GM23338 (cell line): ENCODE data around the gene MEGF6. TPM values are rescaled to one million over a fixed set of nuclear protein-coding genes. Genes with fewer than 3 reads are reported as not detected.
"Not testable (repeated sequence)": the region's sequence is repeated elsewhere in the genome, so short reads cannot be mapped to it uniquely, and the experiment has no call there.

ENCODE experiments used
- ATAC-seq: fragments of 200-7000 bp; cut with Tn5 transposase; 3 replicates; pipeline ENCODE4 v1.9.1; 2020
- DNase-seq: peaks from one replicate; pipeline ENCODE4 v3.0.0-alpha.2; 2015; ENCODE audit warnings: low spot score
- H2AFZ ChIP-seq: fragments of 200-600 bp; sonication (generic); 2 replicates; pipeline ENCODE4 v1.8.0; 2016; ENCODE audit warnings: antibody characterized with exemption, mild to moderate bottlenecking, moderate library complexity
- H3F3A ChIP-seq: fragments of 200-600 bp; sonication (generic); replicated peaks from 2 replicates; pipeline ENCODE4 v1.8.0; 2017; ENCODE audit warnings: antibody characterized with exemption, mixed run types, low read depth
- H3K27ac ChIP-seq: fragments of 200-600 bp; sonication (generic); 2 replicates; pipeline ENCODE4 v1.6.1; 2016; ENCODE audit warnings: low read depth
- H3K27me3 ChIP-seq: fragments of 200-600 bp; sonication (generic); 2 replicates; pipeline ENCODE4 v1.8.0; 2016; ENCODE audit warnings: mild to moderate bottlenecking, mixed run types, moderate library complexity; ENCODE audit not compliant: insufficient read depth
- H3K36me3 ChIP-seq: fragments of 200-600 bp; sonication (generic); 2 replicates; pipeline ENCODE4 v1.8.0; 2016; ENCODE audit warnings: mild to moderate bottlenecking; ENCODE audit not compliant: insufficient read depth
- H3K4me1 ChIP-seq: fragments of 200-600 bp; sonication (generic); 2 replicates; pipeline ENCODE4 v1.8.0; 2016; ENCODE audit warnings: mild to moderate bottlenecking, moderate library complexity; ENCODE audit not compliant: insufficient read depth
- H3K4me2 ChIP-seq: fragments of 200-600 bp; sonication (generic); 2 replicates; pipeline ENCODE4 v1.7.1; 2017; ENCODE audit warnings: mixed run types
- H3K4me3 ChIP-seq: fragments of 200-600 bp; sonication (generic); 2 replicates; pipeline ENCODE4 v1.6.1; 2016; ENCODE audit warnings: mixed run types
- H3K79me2 ChIP-seq: fragments of 200-600 bp; sonication (generic); replicated peaks from 2 replicates; pipeline ENCODE4 v1.8.0; 2017; ENCODE audit warnings: mild to moderate bottlenecking; ENCODE audit not compliant: insufficient read depth
- H3K9me2 ChIP-seq: fragments of 200-600 bp; sonication (generic); 2 replicates; pipeline ENCODE4 v1.8.0; 2017; ENCODE audit not compliant: insufficient read depth
- H4K20me1 ChIP-seq: fragments of 200-600 bp; sonication (generic); replicated peaks from 2 replicates; pipeline ENCODE4 v1.8.0; 2017; ENCODE audit warnings: mild to moderate bottlenecking; ENCODE audit not compliant: insufficient read depth
- H3K27ac Mint-ChIP-seq: 2 replicates; pipeline ENCODE4 v1.8.0; 2020; ENCODE audit warnings: inconsistent platforms, mild to moderate bottlenecking, moderate library complexity, mixed read lengths
- H3K27me3 Mint-ChIP-seq: 3 replicates; pipeline ENCODE4 v1.8.0; 2022; ENCODE audit warnings: low read depth, mild to moderate bottlenecking, moderate library complexity, mixed read lengths, inconsistent platforms; ENCODE audit not compliant: insufficient read depth, poor library complexity
- H3K36me3 Mint-ChIP-seq: 3 replicates; pipeline ENCODE4 v1.8.0; 2021; ENCODE audit warnings: low read depth, mild to moderate bottlenecking, inconsistent platforms, moderate library complexity, mixed read lengths
- H3K4me1 Mint-ChIP-seq: 3 replicates; pipeline ENCODE4 v1.8.0; 2020; ENCODE audit warnings: mild to moderate bottlenecking, inconsistent platforms, mixed read lengths
- H3K4me3 Mint-ChIP-seq: 3 replicates; pipeline ENCODE4 v1.8.0; 2021; ENCODE audit warnings: moderate library complexity, mild to moderate bottlenecking, inconsistent platforms, mixed read lengths
- H3K9me3 Mint-ChIP-seq: 3 replicates; pipeline ENCODE4 v1.8.0; 2020; ENCODE audit warnings: moderate library complexity, mild to moderate bottlenecking, inconsistent platforms, mixed read lengths
- EZH2 ChIP-seq: fragments of 200-600 bp; sonication (generic); IDR thresholded peaks from one replicate; pipeline ENCODE4 v1.8.0; 2017; ENCODE audit warnings: antibody characterized with exemption, mild to moderate bottlenecking, low read depth; ENCODE audit not compliant: unreplicated experiment
- JUNB ChIP-seq: IDR thresholded peaks from one replicate; pipeline ENCODE4 v1.6.1; 2016; ENCODE audit warnings: antibody characterized with exemption; ENCODE audit not compliant: unreplicated experiment
- STAT1 ChIP-seq: IDR thresholded peaks from one replicate; pipeline ENCODE4 v1.6.1; 2016; ENCODE audit warnings: antibody characterized with exemption; ENCODE audit not compliant: unreplicated experiment
- ZNF114 ChIP-seq: fragments of 250-450 bp; sonication (Bioruptor Pico); IDR thresholded peaks from 2 replicates; pipeline ENCODE4 v1.5.0; 2020; ENCODE audit warnings: mild to moderate bottlenecking, moderate library complexity
- ZNF331 ChIP-seq: fragments of 250-450 bp; sonication (Bioruptor Pico); IDR thresholded peaks from 2 replicates; pipeline ENCODE4 v1.5.0; 2020; ENCODE audit warnings: low read depth, mild to moderate bottlenecking, moderate library complexity
- polyA plus RNA-seq: library from polyadenylated mRNA; unstranded; fragments of >200 nt; fragmentation: Nextera tagmentation; extraction: Ambion mirVana; gene quantifications from 2 replicates; pipeline ENCODE4 v1.2.1, GENCODE V29; 2016
- total RNA-seq: library from RNA; depleted of rRNA; stranded (reverse); fragments of >200 nt; shearing (Covaris generic); gene quantifications from 2 replicates; pipeline ENCODE4 v1.2.3, GENCODE V29; 2014
- TF ChIP-seq, protein P1 (sequence below), 2 experiments: fragments of 200-600 bp in 1 of 2; sonication (generic) in 1 of 2; conservative IDR thresholded peaks; 2 replicates each; pipeline versions ENCODE4 v1.5.1 to v1.6.1; 2016 to 2017; ENCODE audit warnings: antibody characterized with exemption in 2 of 2, low read depth in 2 of 2, mild to moderate bottlenecking in 2 of 2, moderate library complexity in 1 of 2
- TF ChIP-seq, protein P2 (sequence below): IDR thresholded peaks from 2 replicates; pipeline ENCODE4 v1.6.1; 2016; ENCODE audit warnings: antibody characterized with exemption
- TF ChIP-seq, protein P3 (sequence below): IDR thresholded peaks from one replicate; pipeline ENCODE4 v1.6.1; 2018; ENCODE audit warnings: antibody characterized with exemption; ENCODE audit not compliant: unreplicated experiment

MEGF6 gene
- total and polyA plus RNA-seq, 2 experiments from 2014 or later: 4.0 to 21.4 TPM

DNA sequence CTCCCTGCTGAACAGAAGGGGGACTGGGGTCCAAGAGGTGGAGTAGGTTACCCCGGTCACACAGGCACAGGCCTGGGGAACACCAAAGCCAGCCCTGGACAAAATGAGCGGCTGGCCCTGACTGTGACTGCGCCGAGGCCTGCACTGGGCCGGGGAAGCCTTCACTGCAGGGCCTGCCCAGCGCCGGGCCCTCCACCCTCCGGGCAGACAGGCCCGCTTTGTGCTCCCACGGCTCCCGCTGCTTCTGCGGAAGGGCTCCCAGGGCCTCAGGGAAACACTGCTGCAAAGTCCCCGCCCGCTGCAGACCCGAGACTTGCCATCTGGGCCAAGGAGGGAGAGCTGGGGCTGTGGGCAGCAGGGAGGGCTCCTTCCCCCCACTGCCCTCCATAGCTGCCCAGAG, 35.3 kb downstream of the MEGF6 start:
- H3K4me1 ChIP-seq: no peaks in the 10 kb centered on the region
- H3K4me3 ChIP-seq: no peak overlapping the region
- Mint-ChIP-seq H3K4me1 (no peaks in the 10 kb centered on the region), H3K27me3 (no peaks in the 10 kb centered on the region), H3K36me3 (peaks cover 5% of the 10 kb centered on the region), H3K27ac (no peak overlapping the region), H3K4me3 (no peak overlapping the region), H3K9me3 (no peaks in the 10 kb centered on the region)
- H3K27me3 ChIP-seq: no peaks in the 10 kb centered on the region
- H2AFZ ChIP-seq: no peak overlapping the region
- no peaks in the 10 kb centered on the region for H4K20me1 ChIP-seq
- no peaks in the 10 kb centered on the region for H3K79me2 ChIP-seq
- H3K36me3 ChIP-seq: no peaks in the 10 kb centered on the region
- H3F3A ChIP-seq: no peaks in the 10 kb centered on the region
- H3K27ac ChIP-seq: no peak overlapping the region
- no peaks in the 10 kb centered on the region for H3K9me2 ChIP-seq
- no peak overlapping the region for H3K4me2 ChIP-seq
- peak; percentile 25; the same call in 2 of the 3 replicates for ATAC-seq
- TF ChIP-seq ZNF331 (CRISPR knock-in tag) (no peak), EZH2 (no peak)
- TF ChIP-seq, protein P1, sequence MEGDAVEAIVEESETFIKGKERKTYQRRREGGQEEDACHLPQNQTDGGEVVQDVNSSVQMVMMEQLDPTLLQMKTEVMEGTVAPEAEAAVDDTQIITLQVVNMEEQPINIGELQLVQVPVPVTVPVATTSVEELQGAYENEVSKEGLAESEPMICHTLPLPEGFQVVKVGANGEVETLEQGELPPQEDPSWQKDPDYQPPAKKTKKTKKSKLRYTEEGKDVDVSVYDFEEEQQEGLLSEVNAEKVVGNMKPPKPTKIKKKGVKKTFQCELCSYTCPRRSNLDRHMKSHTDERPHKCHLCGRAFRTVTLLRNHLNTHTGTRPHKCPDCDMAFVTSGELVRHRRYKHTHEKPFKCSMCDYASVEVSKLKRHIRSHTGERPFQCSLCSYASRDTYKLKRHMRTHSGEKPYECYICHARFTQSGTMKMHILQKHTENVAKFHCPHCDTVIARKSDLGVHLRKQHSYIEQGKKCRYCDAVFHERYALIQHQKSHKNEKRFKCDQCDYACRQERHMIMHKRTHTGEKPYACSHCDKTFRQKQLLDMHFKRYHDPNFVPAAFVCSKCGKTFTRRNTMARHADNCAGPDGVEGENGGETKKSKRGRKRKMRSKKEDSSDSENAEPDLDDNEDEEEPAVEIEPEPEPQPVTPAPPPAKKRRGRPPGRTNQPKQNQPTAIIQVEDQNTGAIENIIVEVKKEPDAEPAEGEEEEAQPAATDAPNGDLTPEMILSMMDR (conservative IDR thresholded peaks at IDR 0.05; ENCODE audit: low read depth in 2 of 2): no peak
- TF ChIP-seq, protein P2, sequence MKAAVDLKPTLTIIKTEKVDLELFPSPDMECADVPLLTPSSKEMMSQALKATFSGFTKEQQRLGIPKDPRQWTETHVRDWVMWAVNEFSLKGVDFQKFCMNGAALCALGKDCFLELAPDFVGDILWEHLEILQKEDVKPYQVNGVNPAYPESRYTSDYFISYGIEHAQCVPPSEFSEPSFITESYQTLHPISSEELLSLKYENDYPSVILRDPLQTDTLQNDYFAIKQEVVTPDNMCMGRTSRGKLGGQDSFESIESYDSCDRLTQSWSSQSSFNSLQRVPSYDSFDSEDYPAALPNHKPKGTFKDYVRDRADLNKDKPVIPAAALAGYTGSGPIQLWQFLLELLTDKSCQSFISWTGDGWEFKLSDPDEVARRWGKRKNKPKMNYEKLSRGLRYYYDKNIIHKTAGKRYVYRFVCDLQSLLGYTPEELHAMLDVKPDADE: no peak
- DNase-seq: no peak

DNA sequence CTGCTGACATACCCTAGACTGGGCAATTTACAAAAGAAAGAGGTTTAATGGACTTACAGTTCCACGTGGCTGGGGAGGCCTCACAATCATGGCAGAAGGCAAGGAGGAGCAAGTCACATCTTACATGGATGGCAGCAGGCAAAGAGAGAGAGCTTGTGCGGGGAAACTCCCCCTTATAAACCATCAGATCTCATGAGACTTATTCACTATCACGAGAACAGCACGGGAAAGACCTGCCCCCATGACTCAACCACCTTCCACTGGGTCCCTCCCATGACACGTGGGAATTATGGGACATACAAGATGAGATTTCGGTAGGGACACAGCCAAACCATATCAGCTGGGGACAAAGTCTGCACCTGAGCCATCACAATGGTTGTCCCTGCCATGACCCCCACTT, 35.8 kb downstream of the MEGF6 start:
- not testable (repeated sequence) for H3K27ac Mint-ChIP-seq, H3K4me1 Mint-ChIP-seq, H3K9me2 ChIP-seq, H3K27me3 Mint-ChIP-seq, H3K9me3 Mint-ChIP-seq, H3K4me3 ChIP-seq, H3K36me3 Mint-ChIP-seq, H3K4me2 ChIP-seq, H3K4me3 Mint-ChIP-seq, H3K36me3 ChIP-seq, ATAC-seq, H3F3A ChIP-seq, H3K27ac ChIP-seq, H3K79me2 ChIP-seq, DNase-seq, H3K27me3 ChIP-seq, H3K4me1 ChIP-seq, H4K20me1 ChIP-seq, H2AFZ ChIP-seq

DNA sequence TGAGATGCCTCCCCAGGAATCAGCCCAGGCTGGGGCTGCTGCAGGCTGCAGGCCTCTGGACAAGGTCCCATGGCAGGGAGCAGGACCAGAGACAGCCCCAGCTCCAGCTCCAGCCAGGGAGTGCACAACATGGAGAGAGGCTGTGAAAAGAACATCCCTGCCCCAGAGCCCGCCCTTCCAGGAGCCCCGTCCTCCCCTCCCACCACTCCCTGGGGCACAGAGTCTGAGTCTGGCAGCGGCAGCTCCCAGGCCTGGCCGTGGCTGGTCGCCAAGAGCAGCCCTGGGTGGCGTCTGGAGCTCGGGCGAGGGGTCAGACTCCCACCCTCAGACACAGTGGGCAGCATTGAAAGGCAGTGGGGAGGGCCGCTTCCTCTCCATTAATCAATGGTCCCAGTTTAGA, 37.8 kb downstream of the MEGF6 start:
- Histone ChIP-seq H3K27ac (no peak overlapping the region), H4K20me1 (no peaks in the 10 kb centered on the region), H3K36me3 (no peaks in the 10 kb centered on the region), H3K4me3 (no peak overlapping the region), H3K4me1 (no peaks in the 10 kb centered on the region), H3K79me2 (no peaks in the 10 kb centered on the region), H3F3A (no peaks in the 10 kb centered on the region), H3K27me3 (no peaks in the 10 kb centered on the region), H2AFZ (no peak overlapping the region), H3K4me2 (no peak overlapping the region), H3K9me2 (no peaks in the 10 kb centered on the region)
- ATAC-seq (no peak), DNase-seq (no peak)
- Mint-ChIP-seq H3K36me3 (peaks cover 5% of the 10 kb centered on the region), H3K4me3 (no peak overlapping the region), H3K9me3 (no peaks in the 10 kb centered on the region), H3K27me3 (no peaks in the 10 kb centered on the region), H3K4me1 (no peaks in the 10 kb centered on the region), H3K27ac (no peak overlapping the region)
- TF ChIP-seq STAT1 (no peak), JUNB (no peak), ZNF114 (CRISPR knock-in tag) (no peak), ZNF331 (CRISPR knock-in tag) (no peak)
- TF ChIP-seq, protein P3, sequence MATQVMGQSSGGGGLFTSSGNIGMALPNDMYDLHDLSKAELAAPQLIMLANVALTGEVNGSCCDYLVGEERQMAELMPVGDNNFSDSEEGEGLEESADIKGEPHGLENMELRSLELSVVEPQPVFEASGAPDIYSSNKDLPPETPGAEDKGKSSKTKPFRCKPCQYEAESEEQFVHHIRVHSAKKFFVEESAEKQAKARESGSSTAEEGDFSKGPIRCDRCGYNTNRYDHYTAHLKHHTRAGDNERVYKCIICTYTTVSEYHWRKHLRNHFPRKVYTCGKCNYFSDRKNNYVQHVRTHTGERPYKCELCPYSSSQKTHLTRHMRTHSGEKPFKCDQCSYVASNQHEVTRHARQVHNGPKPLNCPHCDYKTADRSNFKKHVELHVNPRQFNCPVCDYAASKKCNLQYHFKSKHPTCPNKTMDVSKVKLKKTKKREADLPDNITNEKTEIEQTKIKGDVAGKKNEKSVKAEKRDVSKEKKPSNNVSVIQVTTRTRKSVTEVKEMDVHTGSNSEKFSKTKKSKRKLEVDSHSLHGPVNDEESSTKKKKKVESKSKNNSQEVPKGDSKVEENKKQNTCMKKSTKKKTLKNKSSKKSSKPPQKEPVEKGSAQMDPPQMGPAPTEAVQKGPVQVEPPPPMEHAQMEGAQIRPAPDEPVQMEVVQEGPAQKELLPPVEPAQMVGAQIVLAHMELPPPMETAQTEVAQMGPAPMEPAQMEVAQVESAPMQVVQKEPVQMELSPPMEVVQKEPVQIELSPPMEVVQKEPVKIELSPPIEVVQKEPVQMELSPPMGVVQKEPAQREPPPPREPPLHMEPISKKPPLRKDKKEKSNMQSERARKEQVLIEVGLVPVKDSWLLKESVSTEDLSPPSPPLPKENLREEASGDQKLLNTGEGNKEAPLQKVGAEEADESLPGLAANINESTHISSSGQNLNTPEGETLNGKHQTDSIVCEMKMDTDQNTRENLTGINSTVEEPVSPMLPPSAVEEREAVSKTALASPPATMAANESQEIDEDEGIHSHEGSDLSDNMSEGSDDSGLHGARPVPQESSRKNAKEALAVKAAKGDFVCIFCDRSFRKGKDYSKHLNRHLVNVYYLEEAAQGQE: no peak
- TF ChIP-seq, protein P2: no peak
- TF ChIP-seq, protein P1 (conservative IDR thresholded peaks at IDR 0.05; ENCODE audit: low read depth in 2 of 2): no peak
